AG09309 (cell line): ENCODE data around the gene SLC9A6.

ENCODE experiments used
- DNase-seq: peaks from one replicate; pipeline ENCODE4 v3.0.0-alpha.2; 2010; ENCODE audit warnings: low read depth
- H3K4me3 ChIP-seq: 2 replicates; pipeline ENCODE4 v1.5.1; 2011; ENCODE audit warnings: mild to moderate bottlenecking, low read depth, low read length, moderate library complexity; ENCODE audit not compliant: control insufficient read depth
- TF ChIP-seq, protein P1 (sequence below): IDR thresholded peaks from 2 replicates; pipeline ENCODE4 v1.5.1; 2011; ENCODE audit warnings: mild to moderate bottlenecking, low read depth, low read length, inconsistent platforms; ENCODE audit not compliant: insufficient read depth, control insufficient read depth; ENCODE audit errors: missing control alignments

SLC9A6 gene

DNA sequence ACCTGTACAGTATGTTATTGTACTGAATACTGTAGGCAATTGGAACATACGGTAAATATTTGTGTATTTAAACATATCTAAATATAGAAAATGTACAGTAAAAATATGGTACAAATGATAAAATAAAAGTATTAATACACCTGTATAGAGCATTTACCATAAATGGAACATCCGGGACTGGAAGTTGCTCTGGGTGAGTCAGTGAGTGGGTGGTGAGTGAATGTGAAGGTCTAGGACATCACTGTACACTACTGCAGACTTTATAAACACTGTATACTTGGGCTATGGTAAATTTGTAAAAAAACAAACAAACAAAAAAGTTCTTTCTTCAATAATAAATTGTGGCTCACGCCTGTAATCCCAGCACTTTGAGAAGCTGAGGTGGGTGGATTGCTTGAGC, 109.7 kb downstream of the SLC9A6 start:
- TF ChIP-seq, protein P1, sequence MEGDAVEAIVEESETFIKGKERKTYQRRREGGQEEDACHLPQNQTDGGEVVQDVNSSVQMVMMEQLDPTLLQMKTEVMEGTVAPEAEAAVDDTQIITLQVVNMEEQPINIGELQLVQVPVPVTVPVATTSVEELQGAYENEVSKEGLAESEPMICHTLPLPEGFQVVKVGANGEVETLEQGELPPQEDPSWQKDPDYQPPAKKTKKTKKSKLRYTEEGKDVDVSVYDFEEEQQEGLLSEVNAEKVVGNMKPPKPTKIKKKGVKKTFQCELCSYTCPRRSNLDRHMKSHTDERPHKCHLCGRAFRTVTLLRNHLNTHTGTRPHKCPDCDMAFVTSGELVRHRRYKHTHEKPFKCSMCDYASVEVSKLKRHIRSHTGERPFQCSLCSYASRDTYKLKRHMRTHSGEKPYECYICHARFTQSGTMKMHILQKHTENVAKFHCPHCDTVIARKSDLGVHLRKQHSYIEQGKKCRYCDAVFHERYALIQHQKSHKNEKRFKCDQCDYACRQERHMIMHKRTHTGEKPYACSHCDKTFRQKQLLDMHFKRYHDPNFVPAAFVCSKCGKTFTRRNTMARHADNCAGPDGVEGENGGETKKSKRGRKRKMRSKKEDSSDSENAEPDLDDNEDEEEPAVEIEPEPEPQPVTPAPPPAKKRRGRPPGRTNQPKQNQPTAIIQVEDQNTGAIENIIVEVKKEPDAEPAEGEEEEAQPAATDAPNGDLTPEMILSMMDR: no peak
- no peak for DNase-seq
- no peak overlapping the region for H3K4me3 ChIP-seq
